SU-DHL-6 (cell line): ENCODE measurements around the gene OR1N2.
"Not testable (repeated sequence)": the region's sequence is repeated elsewhere in the genome, so short reads cannot be mapped to it uniquely, and the experiment has no call there.

Source experiments
- H2AFZ ChIP-seq: fragments of 200-600 bp; sonication (generic); 2 replicates; pipeline ENCODE4 v1.6.1; 2014; ENCODE audit warnings: low read depth, mild to moderate bottlenecking, moderate library complexity, mixed read lengths, antibody characterized with exemption, low read length; ENCODE audit not compliant: severe bottlenecking
- H3F3A ChIP-seq: fragments of 200-600 bp; shearing (Covaris generic); 2 replicates; pipeline ENCODE4 v1.6.0; 2016; ENCODE audit warnings: antibody characterized with exemption, mild to moderate bottlenecking; ENCODE audit not compliant: insufficient read depth
- H3K27ac ChIP-seq: fragments of 200-600 bp; sonication (generic); 2 replicates; pipeline ENCODE4 v1.5.1; 2016; ENCODE audit warnings: low read depth, mild to moderate bottlenecking, low read length, moderate library complexity, mixed read lengths
- H3K27me3 ChIP-seq: fragments of 200-600 bp; sonication (generic), shearing (Covaris generic); 2 replicates; pipeline ENCODE4 v1.6.0; 2014; ENCODE audit warnings: mild to moderate bottlenecking, low read length
- H3K36me3 ChIP-seq: fragments of 200-600 bp; sonication (generic); 2 replicates; pipeline ENCODE4 v1.6.1; 2014; ENCODE audit warnings: mild to moderate bottlenecking, low read length, mixed read lengths
- H3K4me2 ChIP-seq: fragments of 300-600, 200-600 bp; shearing (Covaris generic), sonication (generic); 2 replicates; pipeline ENCODE4 v1.6.0; 2014; ENCODE audit warnings: low read length, low read depth, mild to moderate bottlenecking; ENCODE audit not compliant: poor library complexity, severe bottlenecking
- H3K4me3 ChIP-seq: fragments of 200-600 bp; sonication (generic); 2 replicates; pipeline ENCODE4 v1.5.1; 2014; ENCODE audit warnings: antibody characterized with exemption, low read length, mild to moderate bottlenecking, mixed read lengths; ENCODE audit not compliant: insufficient read depth, poor library complexity, severe bottlenecking
- H3K79me2 ChIP-seq: fragments of 200-600 bp; sonication (generic); 2 replicates; pipeline ENCODE4 v1.6.1; 2014; ENCODE audit warnings: mild to moderate bottlenecking, low read length, moderate library complexity; ENCODE audit not compliant: insufficient read depth
- H3K9ac ChIP-seq: fragments of 200-600 bp; sonication (generic); 2 replicates; pipeline ENCODE4 v1.7.0; 2014; ENCODE audit warnings: mild to moderate bottlenecking, low read length
- H3K9me2 ChIP-seq: fragments of 200-600 bp; sonication (generic); replicated peaks from 2 replicates; pipeline ENCODE4 v1.6.1; 2014; ENCODE audit warnings: low read length; ENCODE audit not compliant: insufficient read depth
- H3K9me3 ChIP-seq: fragments of 200-600 bp; sonication (generic); 2 replicates; pipeline ENCODE4 v1.6.1; 2014; ENCODE audit warnings: low read length, mixed read lengths; ENCODE audit not compliant: insufficient read depth
- H4K20me1 ChIP-seq: fragments of 200-600 bp; sonication (generic); 2 replicates; pipeline ENCODE4 v1.6.1; 2014; ENCODE audit warnings: low read depth, mild to moderate bottlenecking, antibody characterized with exemption, low read length, moderate library complexity, mixed read lengths
- CTCF ChIP-seq: fragments of 200-600 bp; sonication (generic); IDR thresholded peaks from one replicate; pipeline ENCODE4 v1.5.1; 2017; ENCODE audit warnings: antibody characterized with exemption, mild to moderate bottlenecking, low read length, moderate library complexity; ENCODE audit not compliant: insufficient read depth, poor library complexity, severe bottlenecking
- EZH2phosphoT487 ChIP-seq: fragments of 200-600 bp; sonication (generic), shearing (Covaris generic); conservative IDR thresholded peaks from 2 replicates; pipeline ENCODE4 v1.6.1; 2018; ENCODE audit warnings: mild to moderate bottlenecking, antibody characterized with exemption, low read length, moderate library complexity, mixed read lengths

The OR1N2 gene

GRCh38 chr9:122579874-122580273 is 27.0 kb downstream of the OR1N2 start:
- no peak overlapping the region for H3K27ac ChIP-seq
- H4K20me1 ChIP-seq, result no peaks in the 10 kb centered on the region
- H3K79me2 ChIP-seq, result no peaks in the 10 kb centered on the region
- no peaks in the 10 kb centered on the region for H3K36me3 ChIP-seq
- no peaks in the 10 kb centered on the region for H3K9me3 ChIP-seq
- H3K9ac ChIP-seq, result no peak overlapping the region
- TF ChIP-seq EZH2phosphoT487, result no peak
- no peak for TF ChIP-seq CTCF
- no peak overlapping the region for H3K4me2 ChIP-seq
- H3F3A ChIP-seq, result no peaks in the 10 kb centered on the region
- H3K4me3 ChIP-seq, result no peak overlapping the region
- no peaks in the 10 kb centered on the region for H3K27me3 ChIP-seq
- H3K9me2 ChIP-seq, result no peaks in the 10 kb centered on the region
- H2AFZ ChIP-seq, result no peak overlapping the region

GRCh38 chr9:122580360-122580759 is 27.4 kb downstream of the OR1N2 start:
- H3K27ac ChIP-seq, result no peak overlapping the region
- H4K20me1 ChIP-seq, result no peaks in the 10 kb centered on the region
- no peak overlapping the region for H3K4me3 ChIP-seq
- no peak overlapping the region for H3K4me2 ChIP-seq
- no peak overlapping the region for H3K9ac ChIP-seq
- no peaks in the 10 kb centered on the region for H3F3A ChIP-seq
- TF ChIP-seq CTCF (no peak), EZH2phosphoT487 (no peak)
- H3K9me3 ChIP-seq, result no peaks in the 10 kb centered on the region
- no peaks in the 10 kb centered on the region for H3K9me2 ChIP-seq
- H3K36me3 ChIP-seq, result no peaks in the 10 kb centered on the region
- no peaks in the 10 kb centered on the region for H3K79me2 ChIP-seq
- no peak overlapping the region for H2AFZ ChIP-seq
- H3K27me3 ChIP-seq, result no peaks in the 10 kb centered on the region

- H4K20me1 ChIP-seq, H3K79me2 ChIP-seq, H3F3A ChIP-seq, H3K9ac ChIP-seq, H3K36me3 ChIP-seq, H3K27me3 ChIP-seq, H3K9me3 ChIP-seq, H3K27ac ChIP-seq, H3K4me2 ChIP-seq, H3K9me2 ChIP-seq, H3K4me3 ChIP-seq, H2AFZ ChIP-seq: not testable (repeated sequence)
These were observed 30.4 kb downstream of the OR1N2 start, which contains the start of gene OR1L8 for GRCh38 chr9:122583284-122583683. Gene OR1L8, minus strand, starts transcription at chr9:122583384. Its CDS starts 14,907 bp downstream, at chr9:122568477.
